Right ventricle myocardium superior (tissue), 1 donor: Measurements from ENCODE around the gene GNG12. TPM values are rescaled to one million over a fixed set of nuclear protein-coding genes. Genes with fewer than 3 reads are reported as not detected.
A peak's percentile ranks its signal among the peaks of the same experiment; 100 is the strongest.

ENCODE experiments used
- ATAC-seq: fragments of 200-7000 bp; cut with Tn5 transposase; one replicate; pipeline ENCODE4 v1.9.1; 2020; ENCODE audit warnings: mild to moderate bottlenecking; ENCODE audit not compliant: poor library complexity
- DNase-seq: peaks from one replicate; pipeline ENCODE4 v3.0.0-alpha.2; 2020
- intact Hi-C: fragments of 100-400 bp; cut with DNase I; formaldehyde crosslinking; loops from one replicate; pipeline ENCODE4 v1.11.2; 2022
- total RNA-seq: library from RNA; stranded (reverse); fragmentation: NEBNext Ultra II Directional; extraction: Animal tissue kit (Norgen Biotek cat#: 25700); gene quantifications from one replicate; pipeline ENCODE4 v1.2.1, GENCODE V29; 2021
- donor health status: DM: no; HTN: yes; CAD: no; lungs with severe emphysema.

Gene GNG12
- total RNA-seq, 1 donor from 2014 or later = 31.9 TPM

GRCh38 chr1:67792741-67793458, 40.4 kb downstream of the GNG12 start:
- intact Hi-C loops = no loop called here
- no peak for DNase-seq
- no peak for ATAC-seq

- no peak for ATAC-seq
Observed at GRCh38 chr1:67792103-67792502, 41.2 kb downstream of the GNG12 start.

GRCh38 chr1:67791686-67792085, 41.6 kb downstream of the GNG12 start:
- intact Hi-C loops = no loop called here
- ATAC-seq (peak; percentile 59), DNase-seq (no peak)

More at GRCh38 chr1:67792103-67792502, 41.2 kb downstream of the GNG12 start:
- no peak for DNase-seq
- intact Hi-C loops = no loop called here

- DNase-seq = no peak
- intact Hi-C loops = no loop called here
- no peak for ATAC-seq
Observed at GRCh38 chr1:67791261-67791660, 42.0 kb downstream of the GNG12 start.

GRCh38 chr1:67790201-67790692, 43.0 kb downstream of the GNG12 start:
- DNase-seq (no peak), ATAC-seq (no peak)
- intact Hi-C loops = no loop called here

- ATAC-seq (no peak), DNase-seq (no peak)
- intact Hi-C loops = loop anchor here (10.0 kb wide), 1 partner anchor 555 kb away; no protein-coding TSS in a partner anchor
Observed at GRCh38 chr1:67789551-67789950, 43.7 kb downstream of the GNG12 start.

GRCh38 chr1:67788904-67789303, 44.4 kb downstream of the GNG12 start:
- intact Hi-C loops = loop anchor here (10.0 kb wide), 1 partner anchor 556 kb away; no protein-coding TSS in a partner anchor
- DNase-seq (no peak), ATAC-seq (no peak)

- DNase-seq (no peak), ATAC-seq (no peak)
- intact Hi-C loops = loop anchor here (10.0 kb wide), 1 partner anchor 556 kb away; no protein-coding TSS in a partner anchor
Observed at GRCh38 chr1:67788238-67788790, 45.0 kb downstream of the GNG12 start.

- intact Hi-C loops = loop anchor here (10.0 kb wide), 1 partner anchor 557 kb away; no protein-coding TSS in a partner anchor
- ATAC-seq (no peak), DNase-seq (no peak)
Observed at GRCh38 chr1:67787746-67788145, 45.5 kb downstream of the GNG12 start.

GRCh38 chr1:67785847-67786753, 47.2 kb downstream of the GNG12 start:
- no peak for DNase-seq
- intact Hi-C loops = loop anchor here (10.0 kb wide), 1 partner anchor 559 kb away; no protein-coding TSS in a partner anchor
- ATAC-seq = peak; percentile 49

GRCh38 chr1:67784545-67785186, 48.6 kb downstream of the GNG12 start:
- intact Hi-C loops = loop anchor here (10.0 kb wide), 1 partner anchor 560 kb away; no protein-coding TSS in a partner anchor
- ATAC-seq = no peak
- no peak for DNase-seq

GRCh38 chr1:67780637-67781036, 52.6 kb downstream of the GNG12 start:
- intact Hi-C loops = loop anchor here (10.0 kb wide), 1 partner anchor 564 kb away; no protein-coding TSS in a partner anchor
- no peak for DNase-seq
- ATAC-seq = peak; percentile 78

- intact Hi-C loops = no loop called here
- ATAC-seq (no peak), DNase-seq (no peak)
Observed at GRCh38 chr1:67777440-67777839, 55.8 kb downstream of the GNG12 start.

- intact Hi-C loops = no loop called here
- peak; percentile 21 for ATAC-seq
- DNase-seq = no peak
Observed at GRCh38 chr1:67777016-67777415, 56.3 kb downstream of the GNG12 start.

- intact Hi-C loops = no loop called here
- ATAC-seq = no peak
- DNase-seq = no peak
Observed at GRCh38 chr1:67773462-67773861, 59.8 kb downstream of the GNG12 start.

- DNase-seq = no peak
- peak; percentile 41 for ATAC-seq
- intact Hi-C loops = no loop called here
Observed at GRCh38 chr1:67771749-67772148, 61.5 kb downstream of the GNG12 start.

GRCh38 chr1:67771152-67771551, 62.1 kb downstream of the GNG12 start:
- intact Hi-C loops = no loop called here
- DNase-seq (no peak), ATAC-seq (no peak)

- DNase-seq = no peak
- no peak for ATAC-seq
- intact Hi-C loops = loop anchor here (5.0 to 10.0 kb wide), 3 partner anchors 63 to 345 kb away; partner anchors contain the start of gene GNG12
Observed at GRCh38 chr1:67769633-67770256, 63.5 kb downstream of the GNG12 start.
